ENCODE data around the gene CACNA2D4.

- no peak for TF ChIP-seq CTCF (conservative IDR thresholded peaks at IDR 0.05)
- no peak for TF ChIP-seq ZFX (IDR thresholded peaks at IDR 0.05)
These were observed 76.8 kb downstream of the CACNA2D4 start for GRCh38 chr12:1841586-1842182.
